HL-60/S4 treated with phorbol 12-myristate 13-acetate at 8.2 ng/mL for 4 days and 3 days (cell line): ENCODE measurements around the gene MAD2L2.

ENCODE experiments used
- in situ Hi-C: fragments of 300-500 bp; cut with MboI; formaldehyde crosslinking; loops from 2 replicates; pipeline ENCODE4 v1.15.0; 2022; ENCODE audit warnings: low sequenced_read_pairs

The MAD2L2 gene

GRCh38 chr1:11640101-11640500 lies 40.8 kb downstream of the MAD2L2 start:
- in situ Hi-C loops: loop anchor here (25.0 kb wide), 2 partner anchors 403 to 603 kb away; partner anchors contain the start of gene MASP2

DNA sequence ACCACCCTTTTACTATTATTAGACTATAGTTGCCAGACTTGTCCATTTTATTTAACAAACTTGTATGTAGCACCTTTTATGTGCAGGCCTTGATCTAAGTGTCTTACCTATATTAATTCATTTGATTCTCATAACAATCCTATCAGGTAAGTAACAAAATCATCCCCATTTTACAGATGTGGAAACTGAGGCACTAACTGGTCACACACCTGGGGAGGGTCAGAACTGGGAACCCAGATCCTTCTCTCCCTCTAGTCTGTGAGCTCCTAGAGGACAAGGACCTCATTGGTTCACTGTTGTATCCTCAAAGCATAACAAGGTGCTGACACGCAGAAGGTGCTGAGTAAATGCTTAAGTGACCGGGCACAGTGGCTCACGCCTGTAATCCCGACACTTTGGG lies 41.6 kb downstream of the MAD2L2 start:
- in situ Hi-C loops: loop anchor here (25.0 kb wide), 2 partner anchors 402 to 602 kb away; partner anchors contain the start of gene MASP2

DNA sequence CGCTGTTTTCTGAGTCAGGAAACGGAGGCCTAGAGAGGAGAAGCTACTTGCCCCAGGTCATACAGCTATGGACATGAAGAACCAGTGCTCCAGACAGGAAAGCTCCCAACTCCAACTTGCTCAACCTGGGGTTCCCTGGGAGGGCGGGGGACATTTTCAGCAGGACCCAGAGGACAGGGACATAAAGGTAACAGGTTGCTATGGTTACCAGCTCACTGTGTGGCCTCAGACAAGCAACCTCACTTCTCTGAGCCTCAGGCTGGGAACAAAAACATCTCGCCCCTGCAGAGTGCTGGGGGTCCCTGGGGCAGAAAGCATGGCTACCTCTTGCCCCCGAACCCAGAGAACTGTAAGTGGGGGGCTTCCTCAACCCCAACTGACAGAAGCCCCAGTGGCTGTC lies 42.8 kb downstream of the MAD2L2 start:
- in situ Hi-C loops: loop anchor here (25.0 kb wide), 2 partner anchors 401 to 601 kb away; partner anchors contain the start of gene MASP2

DNA sequence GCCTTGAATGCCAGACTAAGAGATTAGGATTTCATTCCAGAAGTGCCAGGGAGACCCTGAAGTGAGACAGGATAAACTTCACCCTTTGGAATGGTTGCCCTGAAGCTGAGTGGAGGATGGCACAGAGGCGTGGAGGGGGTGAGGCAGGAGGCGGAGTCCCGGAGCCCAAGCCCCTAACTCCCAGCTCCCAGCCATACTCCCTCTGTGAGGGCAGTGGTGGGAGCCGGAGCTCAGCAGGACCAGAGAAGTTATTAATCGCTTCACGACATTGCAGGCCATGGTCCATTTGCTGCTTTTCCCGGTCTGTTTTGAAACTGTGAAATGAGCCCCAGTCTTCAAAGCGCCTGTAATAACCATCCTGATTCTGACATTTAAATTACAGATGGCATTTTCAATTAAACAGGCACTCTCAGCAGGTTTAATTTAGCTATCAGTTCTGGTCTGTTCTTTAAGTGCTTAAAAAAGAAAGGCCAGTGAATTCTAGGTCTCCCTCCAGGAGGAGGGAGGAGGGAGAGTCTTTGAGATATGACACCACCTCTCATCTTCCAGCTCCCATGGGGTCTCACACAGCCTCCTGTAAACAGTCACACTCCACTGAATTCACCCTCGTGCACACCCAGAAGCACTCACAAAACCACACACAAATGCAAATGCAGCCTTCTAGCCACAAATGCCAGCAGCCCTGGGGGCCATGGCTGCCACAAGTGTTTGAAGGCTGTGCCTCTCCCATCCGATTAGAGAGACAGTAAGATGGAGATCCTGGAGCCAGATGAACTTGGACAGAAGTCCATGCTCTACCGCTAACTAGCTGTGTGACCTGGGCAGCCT lies 46.4 kb downstream of the MAD2L2 start:
- in situ Hi-C loops: loop anchor here (25.0 kb wide), 2 partner anchors 397 to 597 kb away; partner anchors contain the start of gene MASP2

- in situ Hi-C loops: loop anchor here (25.0 kb wide), 2 partner anchors 392 to 592 kb away; partner anchors contain the start of gene MASP2
Observed at GRCh38 chr1:11629184-11630016, 51.5 kb downstream of the MAD2L2 start.

- in situ Hi-C loops: loop anchor here (25.0 kb wide), 2 partner anchors 391 to 591 kb away; partner anchors contain the start of gene MASP2
Observed at GRCh38 chr1:11628767-11629166, 52.2 kb downstream of the MAD2L2 start.

GRCh38 chr1:11626551-11626950 lies 54.4 kb downstream of the MAD2L2 start:
- in situ Hi-C loops: loop anchor here (25.0 kb wide), 2 partner anchors 389 to 589 kb away; partner anchors contain the start of gene MASP2
